Caco-2 (cell line): ENCODE results near the gene CHCHD6. TPM values are rescaled to one million over a fixed set of nuclear protein-coding genes. Genes with fewer than 3 reads are reported as not detected.

Source experiments
- BruUV-seq: library from RNA; stranded (reverse); fragments of 400-500 nt; replicated peaks from 2 replicates; lab custom pipeline; 2021; lab: Mats Ljungman, UMichigan
- CTCF ChIA-PET: fragments of 300-600 bp; sonication (Branson Sonifier 250); formaldehyde crosslinking; loops from one replicate; lab custom pipeline; 2022; ENCODE audit warnings: antibody characterized with exemption; lab: Charles Lee
- POLR2A ChIA-PET: fragments of 300-600 bp; sonication (Branson Sonifier 250); formaldehyde crosslinking; loops from one replicate; lab custom pipeline; 2022; ENCODE audit warnings: antibody characterized with exemption; lab: Charles Lee
- DNase-seq, 2 experiments: peaks; one replicate each; pipeline versions ENCODE4 v3.0.0 to v3.0.0-alpha.2; 2020 to 2022
- H3K27me3 ChIP-seq: replicated peaks from 2 replicates; pipeline ENCODE4 v1.6.0; 2011; ENCODE audit warnings: low read length; ENCODE audit not compliant: control insufficient read depth, insufficient read depth
- H3K36me3 ChIP-seq: 2 replicates; pipeline ENCODE4 v1.5.1; 2011; ENCODE audit warnings: low read length; ENCODE audit not compliant: control insufficient read depth, insufficient read depth
- H3K4me1 ChIP-seq: fragments of 250-450 bp; sonication (Bioruptor Pico); 2 replicates; pipeline ENCODE4 v1.5.1; 2020; ENCODE audit warnings: mild to moderate bottlenecking
- H3K4me3 ChIP-seq: 2 replicates; pipeline ENCODE4 v1.5.1; 2011; ENCODE audit warnings: low read depth, mild to moderate bottlenecking, control low read depth, low read length
- H3K9me3 ChIP-seq: fragments of 250-450 bp; sonication (Bioruptor Pico); 2 replicates; pipeline ENCODE4 v1.5.1; 2020; ENCODE audit warnings: mild to moderate bottlenecking, moderate library complexity
- H3K27ac Mint-ChIP-seq: one replicate; pipeline ENCODE4 v1.8.0; 2022; ENCODE audit warnings: mixed read lengths; ENCODE audit not compliant: unreplicated experiment
- H3K27me3 Mint-ChIP-seq: one replicate; pipeline ENCODE4 v1.8.0; 2022; ENCODE audit warnings: mixed read lengths; ENCODE audit not compliant: insufficient read depth, unreplicated experiment
- H3K36me3 Mint-ChIP-seq: one replicate; pipeline ENCODE4 v1.8.0; 2022; ENCODE audit warnings: mild to moderate bottlenecking, mixed read lengths; ENCODE audit not compliant: insufficient read depth, unreplicated experiment
- H3K4me1 Mint-ChIP-seq: one replicate; pipeline ENCODE4 v1.8.0; 2022; ENCODE audit warnings: low read depth, mixed read lengths; ENCODE audit not compliant: unreplicated experiment
- H3K4me3 Mint-ChIP-seq: one replicate; pipeline ENCODE4 v1.8.0; 2022; ENCODE audit warnings: mild to moderate bottlenecking, moderate library complexity, mixed read lengths; ENCODE audit not compliant: unreplicated experiment
- H3K9me3 Mint-ChIP-seq: one replicate; pipeline ENCODE4 v1.8.0; 2022; ENCODE audit warnings: mixed read lengths; ENCODE audit not compliant: unreplicated experiment
- CTCF ChIP-seq, 2 experiments: fragments of 200-600 bp in 1 of 2; IDR thresholded peaks; 1 replicate in 1 of 2; 2 replicates in 1 of 2; pipeline versions ENCODE4 v1.5.1 to v1.8.0; 2011 to 2022; ENCODE audit warnings: antibody characterized with exemption in 1 of 2, control low read depth in 1 of 2, inconsistent platforms in 1 of 2, low read depth in 1 of 2, low read length in 1 of 2, mild to moderate bottlenecking in 1 of 2, moderate library complexity in 1 of 2; ENCODE audit not compliant: insufficient read depth in 1 of 2, severe bottlenecking in 1 of 2, unreplicated experiment in 1 of 2
- intact Hi-C: fragments of 100-400 bp; cut with micrococcal nuclease; formaldehyde crosslinking; loops from one replicate; pipeline ENCODE4 v1.10.0; 2022; ENCODE audit not compliant: unreplicated experiment
- total RNA-seq: library from RNA; stranded (reverse); gene quantifications from 2 replicates; pipeline ENCODE4 v1.2.3, GENCODE V29; 2022

Gene CHCHD6
- total RNA-seq, 1 experiment from 2014 or later, result 49.5 TPM

- H3K9me3 Mint-ChIP-seq, result no peaks in the 10 kb centered on the region
- no peaks in the 10 kb centered on the region for H3K27me3 Mint-ChIP-seq
- no peak overlapping the region for H3K4me3 ChIP-seq
- peaks cover 8% of the 10 kb centered on the region for H3K4me1 ChIP-seq
- POLR2A ChIA-PET, result no interaction called here
- H3K4me3 Mint-ChIP-seq, result no peak overlapping the region
- H3K36me3 ChIP-seq, result no peaks in the 10 kb centered on the region
- no peak for TF ChIP-seq CTCF (IDR thresholded peaks at IDR 0.05; ENCODE audit: insufficient read depth in 1 of 2, low read depth in 1 of 2, low read length in 1 of 2, severe bottlenecking in 1 of 2, unreplicated experiment in 1 of 2)
- no peak overlapping the region for H3K27ac Mint-ChIP-seq
- H3K9me3 ChIP-seq, result no peaks in the 10 kb centered on the region
- CTCF ChIA-PET, result no interaction called here
- DNase-seq, result no peak
- H3K36me3 Mint-ChIP-seq, result peaks cover 25% of the 10 kb centered on the region
- no TSS peak for BruUV-seq
- intact Hi-C loops, result no loop called here
- peaks cover under 1% of the 10 kb centered on the region for H3K4me1 Mint-ChIP-seq
- H3K27me3 ChIP-seq, result no peaks in the 10 kb centered on the region
These were observed 212.5 kb downstream of the CHCHD6 start for GRCh38 chr3:126916546-126916945.

- no TSS peak for BruUV-seq
These were observed 213.3 kb downstream of the CHCHD6 start for GRCh38 chr3:126917232-126917804.

GRCh38 chr3:126918355-126918821 is 214.3 kb downstream of the CHCHD6 start:
- Histone ChIP-seq H3K36me3 (no peaks in the 10 kb centered on the region), H3K4me1 (peaks cover 15% of the 10 kb centered on the region), H3K9me3 (no peaks in the 10 kb centered on the region), H3K27me3 (no peaks in the 10 kb centered on the region), H3K4me3 (no peak overlapping the region)
- ChIA-PET CTCF (no interaction called here), POLR2A (no interaction called here)
- H3K36me3 Mint-ChIP-seq, result peaks cover 19% of the 10 kb centered on the region
- BruUV-seq, result no TSS peak
- no peak for DNase-seq
- no peak overlapping the region for H3K4me3 Mint-ChIP-seq
- no peaks in the 10 kb centered on the region for H3K9me3 Mint-ChIP-seq
- intact Hi-C loops, result no loop called here
- no peaks in the 10 kb centered on the region for H3K4me1 Mint-ChIP-seq
- H3K27ac Mint-ChIP-seq, result no peak overlapping the region
- TF ChIP-seq CTCF (IDR thresholded peaks at IDR 0.05; ENCODE audit: insufficient read depth in 1 of 2, low read depth in 1 of 2, low read length in 1 of 2, severe bottlenecking in 1 of 2, unreplicated experiment in 1 of 2), result no peak
- no peaks in the 10 kb centered on the region for H3K27me3 Mint-ChIP-seq

More at GRCh38 chr3:126917232-126917804, 213.3 kb downstream of the CHCHD6 start:
- H3K9me3 Mint-ChIP-seq, result no peaks in the 10 kb centered on the region
- no peak for DNase-seq
- H3K4me3 Mint-ChIP-seq, result no peak overlapping the region
- no peak overlapping the region for H3K27ac Mint-ChIP-seq
- H3K4me1 ChIP-seq, result peaks cover 15% of the 10 kb centered on the region
- no peaks in the 10 kb centered on the region for H3K9me3 ChIP-seq
- no peaks in the 10 kb centered on the region for H3K27me3 ChIP-seq
- H3K36me3 ChIP-seq, result no peaks in the 10 kb centered on the region
- peaks cover 19% of the 10 kb centered on the region for H3K36me3 Mint-ChIP-seq
- no peak for TF ChIP-seq CTCF (IDR thresholded peaks at IDR 0.05; ENCODE audit: insufficient read depth in 1 of 2, low read depth in 1 of 2, low read length in 1 of 2, severe bottlenecking in 1 of 2, unreplicated experiment in 1 of 2)
- CTCF ChIA-PET, result no interaction called here
- no peaks in the 10 kb centered on the region for H3K4me1 Mint-ChIP-seq
- intact Hi-C loops, result no loop called here
- no peak overlapping the region for H3K4me3 ChIP-seq
- H3K27me3 Mint-ChIP-seq, result no peaks in the 10 kb centered on the region
- POLR2A ChIA-PET, result no interaction called here
